ENCODE results near the gene DUSP1. TPM values are rescaled to one million over a fixed set of nuclear protein-coding genes. Genes with fewer than 3 reads are reported as not detected.
A peak's percentile ranks its signal among the peaks of the same experiment; 100 is the strongest.

DUSP1 gene
- total and polyA plus RNA-seq, 2 of the 13 experiments (the other 11 are each of a cell fraction or from before 2014, with no cell fraction given), result 27.1 to 55.5 TPM

DNA sequence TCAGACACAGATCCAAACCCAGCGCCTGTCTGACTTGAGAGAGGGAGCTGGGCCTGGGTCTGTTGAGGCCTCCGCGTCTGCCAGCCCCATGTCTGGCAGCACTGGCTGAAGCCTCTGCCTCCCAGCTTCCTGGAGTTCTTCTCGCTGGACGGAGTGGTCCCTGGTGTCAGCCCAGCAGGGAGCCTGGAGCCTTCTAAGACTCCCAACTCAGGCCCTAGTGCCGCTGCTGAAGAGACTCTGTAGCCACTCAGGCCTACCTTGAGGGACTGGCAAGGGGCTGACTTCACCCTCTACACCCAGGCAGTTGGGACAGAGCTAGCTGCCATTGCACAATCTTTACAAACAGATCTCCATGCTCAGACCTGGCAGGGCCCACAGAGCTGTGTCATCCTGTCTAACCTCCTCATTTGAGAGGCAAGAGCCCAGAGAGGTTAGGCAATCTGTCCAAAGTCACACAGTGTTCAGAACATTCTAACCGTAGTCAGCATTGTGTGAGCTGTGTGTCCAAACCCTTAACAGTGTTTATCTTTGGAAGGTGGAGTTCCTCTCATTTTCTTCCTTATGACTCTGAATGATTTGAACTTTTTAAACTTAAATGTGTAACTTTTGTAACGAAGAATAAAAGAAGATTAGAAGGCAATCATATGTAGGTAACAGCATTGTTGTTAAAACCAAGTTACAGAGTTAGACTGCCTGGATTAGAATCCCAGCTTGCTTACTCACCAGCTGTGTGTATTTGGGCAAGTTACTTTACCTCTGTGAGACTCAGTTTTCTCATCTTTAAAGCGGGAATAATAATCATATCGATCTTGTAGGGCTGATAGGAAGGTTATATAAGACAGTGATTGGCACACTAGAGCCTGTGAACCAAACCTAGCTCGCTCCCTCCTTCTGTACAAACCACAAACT, 4.6 kb upstream of the DUSP1 start (continued):
- TF ChIP-seq, protein P1, sequence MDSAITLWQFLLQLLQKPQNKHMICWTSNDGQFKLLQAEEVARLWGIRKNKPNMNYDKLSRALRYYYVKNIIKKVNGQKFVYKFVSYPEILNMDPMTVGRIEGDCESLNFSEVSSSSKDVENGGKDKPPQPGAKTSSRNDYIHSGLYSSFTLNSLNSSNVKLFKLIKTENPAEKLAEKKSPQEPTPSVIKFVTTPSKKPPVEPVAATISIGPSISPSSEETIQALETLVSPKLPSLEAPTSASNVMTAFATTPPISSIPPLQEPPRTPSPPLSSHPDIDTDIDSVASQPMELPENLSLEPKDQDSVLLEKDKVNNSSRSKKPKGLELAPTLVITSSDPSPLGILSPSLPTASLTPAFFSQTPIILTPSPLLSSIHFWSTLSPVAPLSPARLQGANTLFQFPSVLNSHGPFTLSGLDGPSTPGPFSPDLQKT (CRISPR knock-in tag; IDR thresholded peaks at IDR 0.05; ENCODE audit: borderline replicate concordance), result no peak
- TF ChIP-seq ZNF773 (CRISPR knock-in tag; IDR thresholded peaks at IDR 0.05; ENCODE audit: borderline replicate concordance) (no peak), GATAD2A (CRISPR knock-in tag; IDR thresholded peaks at IDR 0.05) (peak; percentile 93), RCOR2 (CRISPR knock-in tag; IDR thresholded peaks at IDR 0.05) (peak; percentile 98), FOXO1 (CRISPR knock-in tag; IDR thresholded peaks at IDR 0.05) (peak; percentile 73), POLR2AphosphoS5 (IDR thresholded peaks at IDR 0.05; ENCODE audit: low read depth, low read length) (peak; percentile 30; the same call in 1 of the 2 replicates), SUZ12 (IDR thresholded peaks at IDR 0.05; ENCODE audit: low read depth, low read length) (no peak), NFE2 (CRISPR knock-in tag; IDR thresholded peaks at IDR 0.05) (peak; percentile 66; the same call in 1 of the 2 replicates), ZMYM2 (CRISPR knock-in tag; IDR thresholded peaks at IDR 0.05) (peak; percentile 60; the same call in 1 of the 2 replicates), ZNF484 (CRISPR knock-in tag; IDR thresholded peaks at IDR 0.05; ENCODE audit: borderline replicate concordance, low read depth) (no peak), KDM1A (CRISPR knock-in tag; IDR thresholded peaks at IDR 0.05) (peak; percentile 96), MAFK (conservative IDR thresholded peaks at IDR 0.05 in 1 of 2, IDR thresholded peaks at IDR 0.05 in 1 of 2; ENCODE audit: low read length in 2 of 2) (peak; percentile 38 to 66; a peak in 3 of 4 replicates), ZNF101 (CRISPR knock-in tag; IDR thresholded peaks at IDR 0.05; ENCODE audit: borderline replicate concordance, low read depth) (no peak), ZNF605 (CRISPR knock-in tag; IDR thresholded peaks at IDR 0.05) (no peak)
- TF ChIP-seq, protein P2, sequence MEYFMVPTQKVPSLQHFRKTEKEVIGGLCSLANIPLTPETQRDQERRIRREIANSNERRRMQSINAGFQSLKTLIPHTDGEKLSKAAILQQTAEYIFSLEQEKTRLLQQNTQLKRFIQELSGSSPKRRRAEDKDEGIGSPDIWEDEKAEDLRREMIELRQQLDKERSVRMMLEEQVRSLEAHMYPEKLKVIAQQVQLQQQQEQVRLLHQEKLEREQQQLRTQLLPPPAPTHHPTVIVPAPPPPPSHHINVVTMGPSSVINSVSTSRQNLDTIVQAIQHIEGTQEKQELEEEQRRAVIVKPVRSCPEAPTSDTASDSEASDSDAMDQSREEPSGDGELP (IDR thresholded peaks at IDR 0.05; ENCODE audit: borderline replicate concordance, low read depth), result peak; percentile 28; the same call in 1 of the 2 replicates
- TF ChIP-seq, protein P3, sequence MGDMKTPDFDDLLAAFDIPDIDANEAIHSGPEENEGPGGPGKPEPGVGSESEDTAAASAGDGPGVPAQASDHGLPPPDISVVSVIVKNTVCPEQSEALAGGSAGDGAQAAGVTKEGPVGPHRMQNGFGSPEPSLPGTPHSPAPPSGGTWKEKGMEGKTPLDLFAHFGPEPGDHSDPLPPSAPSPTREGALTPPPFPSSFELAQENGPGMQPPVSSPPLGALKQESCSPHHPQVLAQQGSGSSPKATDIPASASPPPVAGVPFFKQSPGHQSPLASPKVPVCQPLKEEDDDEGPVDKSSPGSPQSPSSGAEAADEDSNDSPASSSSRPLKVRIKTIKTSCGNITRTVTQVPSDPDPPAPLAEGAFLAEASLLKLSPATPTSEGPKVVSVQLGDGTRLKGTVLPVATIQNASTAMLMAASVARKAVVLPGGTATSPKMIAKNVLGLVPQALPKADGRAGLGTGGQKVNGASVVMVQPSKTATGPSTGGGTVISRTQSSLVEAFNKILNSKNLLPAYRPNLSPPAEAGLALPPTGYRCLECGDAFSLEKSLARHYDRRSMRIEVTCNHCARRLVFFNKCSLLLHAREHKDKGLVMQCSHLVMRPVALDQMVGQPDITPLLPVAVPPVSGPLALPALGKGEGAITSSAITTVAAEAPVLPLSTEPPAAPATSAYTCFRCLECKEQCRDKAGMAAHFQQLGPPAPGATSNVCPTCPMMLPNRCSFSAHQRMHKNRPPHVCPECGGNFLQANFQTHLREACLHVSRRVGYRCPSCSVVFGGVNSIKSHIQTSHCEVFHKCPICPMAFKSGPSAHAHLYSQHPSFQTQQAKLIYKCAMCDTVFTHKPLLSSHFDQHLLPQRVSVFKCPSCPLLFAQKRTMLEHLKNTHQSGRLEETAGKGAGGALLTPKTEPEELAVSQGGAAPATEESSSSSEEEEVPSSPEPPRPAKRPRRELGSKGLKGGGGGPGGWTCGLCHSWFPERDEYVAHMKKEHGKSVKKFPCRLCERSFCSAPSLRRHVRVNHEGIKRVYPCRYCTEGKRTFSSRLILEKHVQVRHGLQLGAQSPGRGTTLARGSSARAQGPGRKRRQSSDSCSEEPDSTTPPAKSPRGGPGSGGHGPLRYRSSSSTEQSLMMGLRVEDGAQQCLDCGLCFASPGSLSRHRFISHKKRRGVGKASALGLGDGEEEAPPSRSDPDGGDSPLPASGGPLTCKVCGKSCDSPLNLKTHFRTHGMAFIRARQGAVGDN (CRISPR knock-in tag; IDR thresholded peaks at IDR 0.05), result peak; percentile 86
- TF ChIP-seq, protein P4, sequence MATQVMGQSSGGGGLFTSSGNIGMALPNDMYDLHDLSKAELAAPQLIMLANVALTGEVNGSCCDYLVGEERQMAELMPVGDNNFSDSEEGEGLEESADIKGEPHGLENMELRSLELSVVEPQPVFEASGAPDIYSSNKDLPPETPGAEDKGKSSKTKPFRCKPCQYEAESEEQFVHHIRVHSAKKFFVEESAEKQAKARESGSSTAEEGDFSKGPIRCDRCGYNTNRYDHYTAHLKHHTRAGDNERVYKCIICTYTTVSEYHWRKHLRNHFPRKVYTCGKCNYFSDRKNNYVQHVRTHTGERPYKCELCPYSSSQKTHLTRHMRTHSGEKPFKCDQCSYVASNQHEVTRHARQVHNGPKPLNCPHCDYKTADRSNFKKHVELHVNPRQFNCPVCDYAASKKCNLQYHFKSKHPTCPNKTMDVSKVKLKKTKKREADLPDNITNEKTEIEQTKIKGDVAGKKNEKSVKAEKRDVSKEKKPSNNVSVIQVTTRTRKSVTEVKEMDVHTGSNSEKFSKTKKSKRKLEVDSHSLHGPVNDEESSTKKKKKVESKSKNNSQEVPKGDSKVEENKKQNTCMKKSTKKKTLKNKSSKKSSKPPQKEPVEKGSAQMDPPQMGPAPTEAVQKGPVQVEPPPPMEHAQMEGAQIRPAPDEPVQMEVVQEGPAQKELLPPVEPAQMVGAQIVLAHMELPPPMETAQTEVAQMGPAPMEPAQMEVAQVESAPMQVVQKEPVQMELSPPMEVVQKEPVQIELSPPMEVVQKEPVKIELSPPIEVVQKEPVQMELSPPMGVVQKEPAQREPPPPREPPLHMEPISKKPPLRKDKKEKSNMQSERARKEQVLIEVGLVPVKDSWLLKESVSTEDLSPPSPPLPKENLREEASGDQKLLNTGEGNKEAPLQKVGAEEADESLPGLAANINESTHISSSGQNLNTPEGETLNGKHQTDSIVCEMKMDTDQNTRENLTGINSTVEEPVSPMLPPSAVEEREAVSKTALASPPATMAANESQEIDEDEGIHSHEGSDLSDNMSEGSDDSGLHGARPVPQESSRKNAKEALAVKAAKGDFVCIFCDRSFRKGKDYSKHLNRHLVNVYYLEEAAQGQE (IDR thresholded peaks at IDR 0.05; ENCODE audit: borderline replicate concordance in 1 of 2, low read depth in 1 of 2, low read length in 2 of 2), result peak in 1 of 2 experiments; percentile 42; a peak in 1 of 4 replicates
